DOHH2 (cell line): Measurements from ENCODE around the gene ADCY4.

Experiments used
- H3F3A ChIP-seq: fragments of 200-600 bp; sonication (generic), shearing (Covaris generic); 2 replicates; pipeline ENCODE4 v1.6.0; 2016; ENCODE audit warnings: antibody characterized with exemption, mild to moderate bottlenecking; ENCODE audit not compliant: control insufficient read depth, insufficient read depth
- H3K27ac ChIP-seq: fragments of 200-600 bp; sonication (generic); 2 replicates; pipeline ENCODE4 v1.5.1; 2014; ENCODE audit warnings: low read depth, mild to moderate bottlenecking, low read length, moderate library complexity
- H3K27me3 ChIP-seq: fragments of 200-600 bp; sonication (generic); 2 replicates; pipeline ENCODE4 v1.6.1; 2014; ENCODE audit warnings: mild to moderate bottlenecking, low read length, mixed read lengths; ENCODE audit not compliant: control insufficient read depth
- H3K36me3 ChIP-seq: fragments of 200-600 bp; sonication (generic); 2 replicates; pipeline ENCODE4 v1.6.1; 2014; ENCODE audit warnings: mild to moderate bottlenecking, low read length, moderate library complexity, mixed read lengths; ENCODE audit not compliant: control insufficient read depth
- H3K4me1 ChIP-seq: fragments of 200-600 bp; sonication (generic); 2 replicates; pipeline ENCODE4 v1.6.1; 2014; ENCODE audit warnings: mild to moderate bottlenecking, low read length, mixed read lengths; ENCODE audit not compliant: control insufficient read depth
- H3K4me2 ChIP-seq: fragments of 200-600 bp; sonication (generic); 2 replicates; pipeline ENCODE4 v1.6.0; 2014; ENCODE audit warnings: mild to moderate bottlenecking, low read length, moderate library complexity
- H3K4me3 ChIP-seq: fragments of 200-600 bp; sonication (generic); 2 replicates; pipeline ENCODE4 v1.5.1; 2014; ENCODE audit warnings: mild to moderate bottlenecking, low read length, mixed read lengths
- H3K79me2 ChIP-seq: fragments of 200-600 bp; sonication (generic); 2 replicates; pipeline ENCODE4 v1.6.1; 2014; ENCODE audit warnings: mild to moderate bottlenecking, low read length, mixed read lengths; ENCODE audit not compliant: control insufficient read depth
- H3K9me2 ChIP-seq: fragments of 200-600 bp; sonication (generic); replicated peaks from 2 replicates; pipeline ENCODE4 v1.6.1; 2014; ENCODE audit warnings: mild to moderate bottlenecking, low read length, mixed read lengths; ENCODE audit not compliant: control insufficient read depth
- H3K9me3 ChIP-seq: fragments of 200-600 bp; sonication (generic); 2 replicates; pipeline ENCODE4 v1.6.1; 2014; ENCODE audit warnings: antibody characterized with exemption, low read length, mixed read lengths; ENCODE audit not compliant: control insufficient read depth, insufficient read depth
- H4K20me1 ChIP-seq: fragments of 200-600 bp; sonication (generic); 2 replicates; pipeline ENCODE4 v1.6.0; 2014; ENCODE audit warnings: low read depth, mild to moderate bottlenecking, antibody characterized with exemption, low read length, moderate library complexity; ENCODE audit not compliant: control insufficient read depth, insufficient read depth
- EZH2phosphoT487 ChIP-seq: fragments of 200-600 bp; sonication (generic); IDR thresholded peaks from 2 replicates; pipeline ENCODE4 v1.6.1; 2017; ENCODE audit warnings: borderline replicate concordance, mild to moderate bottlenecking, antibody characterized with exemption, low read length, moderate library complexity, mixed read lengths
- TF ChIP-seq, protein P1 (sequence below): fragments of 200-600 bp; sonication (generic); IDR thresholded peaks from one replicate; pipeline ENCODE4 v1.5.1; 2014; ENCODE audit warnings: antibody characterized with exemption, mild to moderate bottlenecking, low read depth, low read length; ENCODE audit not compliant: poor library complexity, severe bottlenecking

ADCY4 gene

DNA sequence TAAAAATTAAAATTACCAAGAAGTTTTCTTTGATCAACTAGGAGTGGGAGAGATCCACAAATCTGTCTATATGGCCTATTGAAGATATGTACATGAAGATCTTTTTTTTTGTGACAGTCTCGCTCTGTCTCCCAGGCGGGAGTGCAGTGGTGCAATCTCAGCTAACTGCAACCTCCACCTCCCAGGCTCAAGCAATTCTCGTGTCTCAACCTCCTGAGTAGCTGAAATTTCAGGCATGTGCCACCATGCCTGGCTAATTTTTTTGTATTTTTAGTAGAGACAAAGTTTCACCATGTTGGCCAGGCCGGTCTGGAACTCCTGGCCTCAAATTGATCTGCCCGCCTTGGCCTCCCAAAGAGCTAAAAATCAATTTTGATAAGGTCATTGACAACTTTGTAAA, 28.5 kb upstream of the ADCY4 start:
- no peak for TF ChIP-seq EZH2phosphoT487
- TF ChIP-seq, protein P1, sequence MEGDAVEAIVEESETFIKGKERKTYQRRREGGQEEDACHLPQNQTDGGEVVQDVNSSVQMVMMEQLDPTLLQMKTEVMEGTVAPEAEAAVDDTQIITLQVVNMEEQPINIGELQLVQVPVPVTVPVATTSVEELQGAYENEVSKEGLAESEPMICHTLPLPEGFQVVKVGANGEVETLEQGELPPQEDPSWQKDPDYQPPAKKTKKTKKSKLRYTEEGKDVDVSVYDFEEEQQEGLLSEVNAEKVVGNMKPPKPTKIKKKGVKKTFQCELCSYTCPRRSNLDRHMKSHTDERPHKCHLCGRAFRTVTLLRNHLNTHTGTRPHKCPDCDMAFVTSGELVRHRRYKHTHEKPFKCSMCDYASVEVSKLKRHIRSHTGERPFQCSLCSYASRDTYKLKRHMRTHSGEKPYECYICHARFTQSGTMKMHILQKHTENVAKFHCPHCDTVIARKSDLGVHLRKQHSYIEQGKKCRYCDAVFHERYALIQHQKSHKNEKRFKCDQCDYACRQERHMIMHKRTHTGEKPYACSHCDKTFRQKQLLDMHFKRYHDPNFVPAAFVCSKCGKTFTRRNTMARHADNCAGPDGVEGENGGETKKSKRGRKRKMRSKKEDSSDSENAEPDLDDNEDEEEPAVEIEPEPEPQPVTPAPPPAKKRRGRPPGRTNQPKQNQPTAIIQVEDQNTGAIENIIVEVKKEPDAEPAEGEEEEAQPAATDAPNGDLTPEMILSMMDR: no peak
- 0 out of 2 replicates have a peak, but pooled peaks cover 6% of the 10 kb centered on the region for H3F3A ChIP-seq
- no peaks in the 10 kb centered on the region for H4K20me1 ChIP-seq
- peaks cover 4% of the 10 kb centered on the region for H3K79me2 ChIP-seq
- H3K9me2 ChIP-seq: no peaks in the 10 kb centered on the region
- no peak overlapping the region for H3K4me2 ChIP-seq
- H3K4me1 ChIP-seq: peaks cover 21% of the 10 kb centered on the region
- no peaks in the 10 kb centered on the region for H3K27me3 ChIP-seq
- H3K27ac ChIP-seq: no peak overlapping the region
- no peak overlapping the region for H3K4me3 ChIP-seq
- H3K9me3 ChIP-seq: no peaks in the 10 kb centered on the region
- H3K36me3 ChIP-seq: peaks cover 2% of the 10 kb centered on the region; the same call in 1 of the 2 replicates

DNA sequence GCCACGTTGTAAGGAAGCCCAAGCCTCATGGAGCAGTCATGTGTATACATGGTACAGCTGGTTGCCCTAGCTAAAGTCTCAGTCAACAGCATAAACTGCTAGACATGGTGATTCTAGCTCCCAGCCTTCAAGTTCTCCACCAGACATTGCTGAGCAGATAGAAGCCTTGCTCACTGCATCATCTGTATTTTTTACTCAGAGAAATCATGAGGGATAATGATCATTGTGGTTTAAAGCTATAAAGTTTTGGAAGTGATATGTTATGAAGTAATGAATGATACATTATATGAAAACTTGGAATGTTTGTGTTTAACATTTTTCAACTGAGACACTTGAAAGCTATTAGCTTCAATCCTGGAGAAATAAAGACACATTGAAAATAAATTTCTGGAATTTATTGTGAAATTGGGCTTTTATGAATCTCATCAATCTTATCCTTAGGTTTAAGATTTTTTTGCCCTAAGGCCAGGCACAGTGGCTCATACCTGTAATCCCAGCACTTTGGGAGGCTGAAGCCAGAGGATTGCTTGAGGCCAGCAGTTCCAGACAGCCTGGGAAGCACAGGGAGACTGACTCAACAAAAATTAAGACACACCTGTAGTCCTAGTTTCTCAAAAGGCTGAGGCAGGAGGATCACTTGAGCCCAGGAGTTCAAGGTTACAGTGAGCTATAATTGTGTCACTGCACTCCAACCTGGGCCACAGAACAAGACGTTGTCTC, 27.5 kb upstream of the ADCY4 start:
- Histone ChIP-seq H3K9me2 (no peaks in the 10 kb centered on the region), H3K4me1 (peaks cover 18% of the 10 kb centered on the region), H3K36me3 (no peaks in the 10 kb centered on the region), H3F3A (0 out of 2 replicates have a peak, but pooled peaks cover 6% of the 10 kb centered on the region), H3K4me3 (no peak overlapping the region), H3K79me2 (no peaks in the 10 kb centered on the region; the same call in 1 of the 2 replicates), H3K4me2 (no peak overlapping the region), H4K20me1 (no peaks in the 10 kb centered on the region), H3K9me3 (no peaks in the 10 kb centered on the region), H3K27ac (no peak overlapping the region), H3K27me3 (no peaks in the 10 kb centered on the region)
- TF ChIP-seq EZH2phosphoT487: no peak
- TF ChIP-seq, protein P1: no peak

DNA sequence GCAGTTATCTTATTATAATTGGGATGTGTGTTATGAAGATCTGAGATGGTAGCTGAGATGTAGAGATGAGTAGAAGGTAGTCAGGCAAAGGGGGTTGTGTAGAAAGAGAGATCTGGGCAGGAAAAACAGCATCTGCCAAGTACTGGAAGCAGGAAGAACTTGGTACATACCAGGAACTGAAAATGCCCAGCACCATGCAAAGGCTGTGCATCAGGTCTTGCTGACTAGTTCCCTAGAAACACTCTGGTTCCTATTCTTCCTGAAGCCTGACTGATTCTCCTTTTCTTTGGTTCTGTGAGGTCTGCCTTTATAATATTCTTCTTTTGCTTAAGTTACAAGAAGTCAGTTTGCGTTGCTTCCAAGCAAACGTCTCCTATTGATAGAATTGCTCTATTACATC, 26.5 kb upstream of the ADCY4 start:
- H3K4me3 ChIP-seq: no peak overlapping the region
- no peaks in the 10 kb centered on the region for H3K9me2 ChIP-seq
- H3K4me2 ChIP-seq: no peak overlapping the region
- H3K9me3 ChIP-seq: no peaks in the 10 kb centered on the region
- H3K4me1 ChIP-seq: peaks cover 13% of the 10 kb centered on the region
- H3K27me3 ChIP-seq: no peaks in the 10 kb centered on the region
- no peaks in the 10 kb centered on the region for H4K20me1 ChIP-seq
- no peak overlapping the region for H3K27ac ChIP-seq
- H3K36me3 ChIP-seq: no peaks in the 10 kb centered on the region
- 0 out of 2 replicates have a peak, but pooled peaks cover 5% of the 10 kb centered on the region for H3F3A ChIP-seq
- H3K79me2 ChIP-seq: no peaks in the 10 kb centered on the region; the same call in 1 of the 2 replicates
- TF ChIP-seq, protein P1: no peak
- TF ChIP-seq EZH2phosphoT487: no peak
